Stimulated activated CD4-positive, alpha-beta T cell treated with anti-CD3 and anti-CD28 coated beads, Interleukin-4, amount 100 ng/mL, for 1 hour (primary cell): Measurements from ENCODE around the gene BEAN1.

Source experiments
- DNase-seq: peaks from one replicate; pipeline ENCODE4 v3.0.0-alpha.2; 2020

The BEAN1 gene

DNA sequence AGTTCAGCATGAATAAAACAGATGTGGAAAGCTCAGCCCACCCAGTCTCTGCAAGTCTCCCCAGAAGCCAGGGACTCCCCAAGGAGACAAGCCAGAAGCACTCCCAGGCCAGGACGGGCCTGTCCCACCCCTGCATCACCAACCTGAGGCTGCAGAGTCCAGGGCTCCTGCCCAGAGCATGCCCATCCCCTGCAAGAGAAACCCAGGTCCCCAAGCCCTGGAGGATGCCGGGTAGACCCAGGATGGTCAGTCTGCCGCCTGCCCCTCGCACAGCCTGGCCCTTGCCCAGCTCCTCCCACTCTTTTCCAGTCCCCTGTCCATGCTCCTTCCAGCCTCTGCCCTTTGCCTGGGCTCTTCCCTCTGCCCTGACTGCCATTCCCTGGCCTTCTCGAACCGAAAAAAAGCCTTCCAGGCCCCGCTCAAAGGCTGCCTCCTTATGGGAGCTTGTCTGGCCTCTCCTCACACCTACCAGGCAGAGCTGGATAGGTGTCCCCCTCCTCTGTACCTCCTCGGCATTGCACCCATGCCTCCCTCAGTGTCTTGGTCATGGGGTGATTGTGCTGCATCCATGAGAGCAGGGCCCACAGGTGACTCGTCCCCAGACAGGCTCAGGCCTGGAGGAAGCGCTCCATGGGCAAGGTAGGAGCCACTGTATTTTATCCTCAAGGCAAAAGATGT is 44.8 kb downstream of the BEAN1 start:
- no peak for DNase-seq

DNA sequence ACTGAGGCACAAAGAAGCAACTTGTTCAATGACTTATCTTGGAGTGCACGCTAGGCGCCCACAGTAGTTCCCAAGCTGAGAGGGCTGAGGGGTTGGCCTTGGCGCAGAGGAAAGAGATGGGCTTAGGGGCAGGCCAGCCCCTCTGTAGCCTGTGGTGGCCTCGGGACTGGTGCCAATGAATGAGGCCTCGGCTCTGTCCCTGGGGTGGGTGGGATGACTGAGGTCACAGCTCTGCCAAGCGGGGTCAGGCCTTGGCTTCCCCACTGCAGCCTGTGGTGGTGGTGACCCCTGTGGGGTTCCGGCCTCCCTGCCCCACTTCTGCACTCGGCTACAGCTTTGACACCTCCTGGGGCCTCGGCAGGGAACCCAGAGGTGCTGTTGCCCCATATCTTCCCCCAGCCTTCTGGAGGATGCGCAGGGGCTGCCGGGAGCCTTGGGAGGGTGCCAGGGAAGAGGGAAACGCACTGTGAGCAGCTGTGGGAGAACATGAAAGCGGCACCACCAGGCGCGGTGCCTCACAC is 46.0 kb downstream of the BEAN1 start:
- DNase-seq, result no peak

GRCh38 chr16:66473654-66474519 is 46.8 kb downstream of the BEAN1 start:
- no peak for DNase-seq

DNA sequence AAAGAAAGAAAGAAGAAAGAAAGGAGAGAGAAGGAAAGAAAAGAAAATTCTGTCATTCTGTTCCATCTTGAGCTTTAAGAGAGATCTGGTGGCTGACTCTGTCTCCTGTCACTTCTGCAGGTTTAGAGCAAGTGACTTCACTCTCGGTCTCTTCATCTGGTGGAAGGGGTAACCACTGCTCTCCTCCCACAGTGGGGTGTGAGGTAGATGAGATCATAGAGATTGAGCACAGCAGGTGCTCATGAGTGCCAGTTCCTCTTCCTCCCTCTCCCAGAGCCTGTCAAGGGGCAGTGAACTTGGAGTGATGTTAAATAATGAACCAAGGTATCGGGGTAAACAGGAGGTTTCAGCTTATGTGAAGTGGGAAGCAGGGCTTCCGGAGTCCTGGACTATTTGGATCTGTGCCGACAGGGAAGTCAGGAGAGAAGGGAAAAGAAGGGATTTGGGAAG is 47.7 kb downstream of the BEAN1 start:
- peak; percentile 28 for DNase-seq

GRCh38 chr16:66475232-66475631 is 48.1 kb downstream of the BEAN1 start:
- DNase-seq, result no peak

DNA sequence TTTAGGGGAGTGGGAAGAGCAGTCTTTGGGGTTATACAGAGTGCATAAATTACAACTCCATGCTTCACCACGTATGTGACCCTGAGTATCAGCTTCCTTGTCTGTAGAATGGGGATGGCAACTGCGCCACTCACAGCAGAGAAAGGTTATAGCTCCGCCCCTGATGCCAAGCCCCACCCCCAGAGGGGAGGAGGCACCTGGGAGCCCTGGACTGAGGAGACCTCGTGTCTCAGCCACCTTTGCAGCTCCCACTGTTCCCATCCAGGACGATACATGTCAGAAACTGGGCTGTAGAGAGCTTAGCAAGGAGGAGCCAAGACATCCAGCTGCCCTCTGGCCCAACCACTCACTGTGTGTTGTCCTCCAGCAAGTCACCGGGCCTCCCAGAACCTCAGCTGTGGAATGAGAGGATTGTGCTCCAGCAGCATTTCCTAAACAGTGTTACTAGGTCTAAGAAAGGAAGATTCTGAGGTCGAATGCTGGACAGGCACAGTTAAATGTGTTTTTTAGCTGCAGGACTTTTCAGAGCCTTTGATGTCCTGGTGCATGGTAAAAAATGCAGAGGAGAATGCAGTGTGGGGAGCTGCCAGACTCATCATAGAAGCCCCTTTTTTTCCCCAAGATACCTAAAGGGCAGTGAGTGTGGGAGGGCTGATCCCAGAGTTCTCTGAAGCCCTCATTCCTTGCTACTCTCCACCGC is 49.4 kb downstream of the BEAN1 start:
- DNase-seq, result peak; percentile 57

DNA sequence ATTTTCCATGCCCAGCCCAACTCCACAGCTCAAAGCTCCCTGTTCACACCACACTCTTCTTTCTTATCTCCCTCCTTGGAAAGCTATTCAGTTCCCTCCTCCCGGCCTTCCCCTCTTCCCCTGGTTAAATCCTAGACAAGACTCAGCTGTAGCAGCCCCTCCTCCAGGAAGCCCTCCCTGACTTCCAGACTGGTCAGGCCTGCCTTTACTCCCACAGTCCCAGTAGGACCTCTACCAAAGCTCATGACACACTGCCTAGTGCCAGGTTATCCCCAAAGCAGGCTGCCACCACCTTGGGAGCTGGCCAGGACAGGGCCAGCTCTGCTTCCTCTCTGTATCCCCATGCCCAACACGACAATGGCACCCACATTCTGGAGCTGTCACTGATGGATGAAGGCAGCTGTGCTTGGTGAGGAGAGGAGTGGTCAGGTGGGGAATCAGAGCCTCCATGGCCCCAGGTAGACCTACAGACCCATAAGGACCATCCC is 50.0 kb downstream of the BEAN1 start:
- DNase-seq, result no peak

GRCh38 chr16:66478733-66479511 is 51.8 kb downstream of the BEAN1 start:
- peak; percentile 84 for DNase-seq

DNA sequence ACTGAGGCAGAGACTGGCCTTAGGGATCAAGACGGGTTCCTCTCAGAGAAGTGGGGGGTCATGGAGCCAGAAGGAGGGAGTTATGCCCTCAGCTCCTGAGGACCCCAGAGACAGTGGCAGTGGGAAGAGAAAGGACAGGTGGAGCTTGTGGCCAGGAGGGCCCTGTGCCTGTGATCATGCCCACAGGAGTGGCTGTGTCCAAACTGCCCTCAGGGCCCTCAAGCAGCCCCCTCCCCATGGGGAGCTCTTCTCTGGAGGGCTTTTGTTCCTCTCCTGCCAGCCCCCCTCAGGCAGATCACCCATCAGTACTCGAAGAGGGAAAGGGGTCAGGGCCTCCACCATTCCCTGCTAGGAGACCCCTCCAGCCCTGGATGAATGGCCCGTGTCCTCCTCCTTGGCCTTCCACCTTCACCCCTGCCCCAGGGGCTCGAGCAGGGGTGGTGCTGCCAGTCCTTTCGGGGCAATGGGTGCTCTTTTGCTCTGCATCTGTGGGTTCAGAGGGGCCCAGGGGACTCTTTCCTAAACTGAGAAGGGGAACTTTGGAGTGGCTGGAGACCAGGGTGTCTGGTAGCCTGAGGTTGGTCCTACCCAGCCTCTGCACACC is 52.7 kb downstream of the BEAN1 start:
- DNase-seq, result no peak

DNA sequence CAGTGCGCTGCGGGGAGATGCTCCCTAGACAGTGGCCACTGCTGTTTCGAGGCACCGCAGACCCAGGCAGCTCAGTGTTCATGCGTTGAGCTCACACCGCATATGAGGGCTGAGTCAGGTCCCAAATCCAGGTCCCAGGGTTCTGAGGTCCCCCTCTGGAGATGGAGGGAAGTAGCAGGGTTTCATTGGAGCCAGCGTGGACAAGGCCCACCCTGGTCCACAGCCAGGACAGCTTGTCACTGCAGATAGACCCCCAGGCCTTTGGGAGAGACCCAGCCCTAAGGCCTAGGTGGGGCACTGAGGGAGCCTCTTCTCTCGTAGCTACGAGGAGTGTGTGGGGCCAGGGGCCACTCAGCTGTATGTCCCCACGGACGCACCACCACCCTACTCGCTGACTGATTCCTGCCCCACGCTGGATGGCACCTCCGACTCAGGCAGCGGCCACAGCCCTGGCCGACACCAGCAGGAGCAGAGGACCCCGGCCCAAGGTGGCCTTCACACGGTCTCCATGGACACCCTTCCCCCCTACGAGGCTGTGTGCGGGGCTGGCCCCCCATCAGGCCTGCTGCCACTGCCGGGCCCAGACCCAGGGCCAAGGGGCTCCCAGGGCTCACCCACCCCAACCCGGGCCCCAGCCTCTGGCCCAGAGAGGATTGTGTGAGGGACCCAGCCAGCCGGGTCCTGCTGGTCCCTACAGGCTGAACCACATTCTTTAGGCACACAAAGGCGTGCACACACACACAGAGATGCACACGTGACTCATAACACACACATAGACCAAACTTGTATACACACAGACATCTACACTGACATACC is 53.4 kb downstream of the BEAN1 start:
- DNase-seq, result no peak

- DNase-seq, result no peak
These were observed 54.2 kb downstream of the BEAN1 start for GRCh38 chr16:66481081-66481942.

- DNase-seq, result no peak
These were observed 54.9 kb downstream of the BEAN1 start for GRCh38 chr16:66481943-66482390.

DNA sequence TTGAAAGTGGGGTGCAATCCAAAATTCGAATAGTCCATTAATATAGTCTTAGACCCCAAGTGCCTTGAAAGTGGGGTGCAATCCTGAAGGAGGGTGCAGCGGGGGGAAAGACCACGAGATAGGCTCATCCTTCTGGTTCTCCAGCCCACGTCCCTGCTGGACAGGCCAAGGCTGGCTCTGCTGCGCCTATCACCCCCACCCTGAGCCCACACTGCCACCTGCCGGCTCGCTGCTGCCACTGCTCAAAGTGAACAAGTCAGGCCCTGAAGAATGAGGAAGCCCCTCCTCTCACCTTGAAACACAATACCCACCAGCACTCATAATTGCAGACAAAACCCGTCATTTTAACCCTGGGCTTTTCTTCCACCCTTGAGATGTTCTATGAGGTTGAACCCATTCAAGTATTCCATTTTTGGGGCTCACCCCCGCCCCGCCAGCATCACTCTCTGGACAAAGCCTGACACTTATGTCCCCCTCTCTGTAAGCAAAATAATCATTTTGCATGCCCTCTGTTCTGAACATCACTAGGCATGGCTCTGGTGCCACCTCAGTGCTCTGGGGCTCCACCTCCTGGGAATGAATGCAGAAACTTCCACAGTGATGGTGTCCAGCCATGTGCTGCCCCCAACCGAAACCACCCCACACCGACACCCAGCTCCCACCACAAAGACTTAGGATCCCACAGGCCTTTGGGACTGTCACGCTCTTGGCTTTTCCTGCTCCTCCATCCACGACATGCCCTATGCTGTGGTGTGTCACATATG is 56.8 kb downstream of the BEAN1 start:
- peak; percentile 76 for DNase-seq

GRCh38 chr16:66484453-66485213 is 57.5 kb downstream of the BEAN1 start:
- DNase-seq, result no peak

- no peak for DNase-seq
These were observed 58.3 kb downstream of the BEAN1 start for GRCh38 chr16:66485376-66485775.

DNA sequence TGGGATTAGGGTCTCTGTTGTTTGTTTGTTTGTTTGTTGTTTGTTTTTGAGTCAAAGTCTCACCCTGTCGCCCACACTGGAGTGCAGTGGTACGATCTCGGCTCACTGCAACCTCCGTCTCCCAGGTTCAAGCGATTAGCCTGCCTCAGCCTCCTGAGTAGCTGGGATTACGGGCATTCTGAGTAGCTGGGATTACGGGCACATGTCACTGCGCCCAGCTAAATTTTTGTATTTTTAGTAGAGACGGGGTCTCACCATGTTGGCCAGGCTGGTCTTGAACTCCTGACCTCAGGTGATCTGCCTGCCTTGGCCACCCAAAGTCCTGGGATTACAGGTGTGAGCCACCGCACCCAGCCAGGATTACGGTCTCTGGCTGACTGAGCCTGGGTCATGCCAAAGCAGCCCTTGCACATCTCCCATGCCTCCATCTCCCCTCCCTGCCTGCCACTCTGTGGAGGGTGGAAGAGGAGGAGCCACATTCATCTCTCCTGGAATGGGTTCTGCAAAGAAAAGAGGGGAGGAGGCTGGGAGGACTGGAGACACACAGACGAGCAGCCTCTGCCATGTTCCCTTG is 59.2 kb downstream of the BEAN1 start:
- DNase-seq, result no peak

GRCh38 chr16:66486773-66487579 is 59.9 kb downstream of the BEAN1 start:
- DNase-seq, result no peak
